Midbrain (tissue), 1 donor: ENCODE measurements around the gene ANO7.

Experiments used
- DNase-seq: peaks from one replicate; lab custom pipeline; 2025; lab: John Stamatoyannopoulos, UW

ANO7 gene

DNA sequence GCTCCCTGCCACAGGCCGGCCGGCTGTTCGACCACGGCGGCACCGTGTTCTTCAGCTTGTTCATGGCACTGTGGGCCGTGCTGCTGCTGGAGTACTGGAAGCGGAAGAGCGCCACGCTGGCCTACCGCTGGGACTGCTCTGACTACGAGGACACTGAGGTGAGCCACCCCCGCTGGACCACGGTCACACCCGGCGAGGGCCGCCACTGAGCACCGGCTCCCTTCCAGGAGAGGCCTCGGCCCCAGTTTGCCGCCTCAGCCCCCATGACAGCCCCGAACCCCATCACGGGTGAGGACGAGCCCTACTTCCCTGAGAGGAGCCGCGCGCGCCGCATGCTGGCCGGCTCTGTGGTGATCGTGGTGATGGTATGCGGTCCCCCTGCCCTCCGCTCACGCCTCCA is 20.8 kb downstream of the ANO7 start:
- DNase-seq: no peak

GRCh38 chr2:241211276-241211675 is 22.8 kb downstream of the ANO7 start:
- no peak for DNase-seq

DNA sequence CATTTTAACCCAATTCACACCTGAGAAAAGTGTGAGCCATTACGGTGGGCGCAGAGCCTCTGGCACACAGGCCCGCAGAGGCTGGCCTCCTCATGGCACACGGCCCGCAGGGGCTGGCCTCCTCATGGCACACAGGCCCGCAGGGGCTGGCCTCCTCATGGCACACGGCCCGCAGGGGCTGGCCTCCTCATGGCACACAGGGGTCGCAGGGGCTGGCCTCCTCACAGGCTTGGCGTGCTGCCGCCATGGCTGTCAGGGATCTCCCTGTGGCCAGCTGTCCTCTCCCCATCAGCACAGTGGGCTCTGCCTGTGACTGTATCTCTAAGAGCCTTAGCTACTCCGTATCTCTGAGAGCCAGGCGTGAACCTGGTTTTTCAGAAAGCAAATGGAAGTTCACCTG is 24.6 kb downstream of the ANO7 start:
- DNase-seq: no peak

GRCh38 chr2:241213567-241213966 is 25.1 kb downstream of the ANO7 start:
- DNase-seq: no peak

- DNase-seq: no peak
These were observed 25.7 kb downstream of the ANO7 start for GRCh38 chr2:241214209-241214608.

GRCh38 chr2:241214766-241215165 is 26.3 kb downstream of the ANO7 start:
- DNase-seq: no peak

- DNase-seq: no peak
These were observed 26.9 kb downstream of the ANO7 start for GRCh38 chr2:241215421-241215820.

GRCh38 chr2:241216211-241216761 is 27.8 kb downstream of the ANO7 start:
- no peak for DNase-seq

GRCh38 chr2:241217320-241218031 is 29.0 kb downstream of the ANO7 start:
- peak; percentile 60 for DNase-seq

DNA sequence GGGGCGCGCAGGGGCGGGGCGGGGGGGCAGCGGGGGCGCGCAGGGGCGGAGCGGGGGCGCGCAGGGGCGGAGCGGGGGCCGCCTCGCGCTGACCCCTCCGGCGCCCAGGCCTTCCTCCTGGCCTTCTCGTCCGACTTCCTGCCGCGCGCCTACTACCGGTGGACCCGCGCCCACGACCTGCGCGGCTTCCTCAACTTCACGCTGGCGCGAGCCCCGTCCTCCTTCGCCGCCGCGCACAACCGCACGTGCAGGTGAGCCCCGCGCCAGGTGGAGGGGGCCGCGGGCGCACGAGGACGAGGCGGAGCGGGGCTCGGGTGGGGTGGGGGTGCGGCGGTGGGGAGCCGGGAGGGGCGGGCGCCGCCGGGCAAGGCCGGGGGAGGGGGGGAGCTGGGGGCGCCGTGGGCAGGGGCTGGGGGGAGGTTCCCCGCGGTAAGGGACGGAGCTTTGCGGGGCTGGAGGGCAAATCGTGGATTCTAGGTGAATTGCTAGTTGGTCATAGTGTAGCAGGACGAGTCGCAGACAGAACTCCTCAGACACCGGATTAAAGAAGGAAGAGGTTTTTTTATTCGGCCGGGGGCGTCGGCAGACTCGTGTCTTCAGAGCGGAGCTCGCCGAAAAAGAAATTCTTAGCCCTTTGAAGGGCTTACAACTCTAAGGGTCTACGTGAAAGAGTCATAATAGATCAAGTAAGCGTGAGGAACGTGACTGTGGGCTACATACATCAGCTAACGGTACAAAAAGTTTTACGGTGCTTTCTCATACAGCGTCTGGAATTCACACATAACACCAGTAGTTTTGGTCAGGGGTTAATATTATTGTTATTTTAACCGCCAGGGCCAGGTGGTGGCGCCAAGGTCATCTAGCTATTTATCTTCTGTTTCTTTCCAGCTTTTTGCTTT is 29.9 kb downstream of the ANO7 start:
- DNase-seq: no peak

DNA sequence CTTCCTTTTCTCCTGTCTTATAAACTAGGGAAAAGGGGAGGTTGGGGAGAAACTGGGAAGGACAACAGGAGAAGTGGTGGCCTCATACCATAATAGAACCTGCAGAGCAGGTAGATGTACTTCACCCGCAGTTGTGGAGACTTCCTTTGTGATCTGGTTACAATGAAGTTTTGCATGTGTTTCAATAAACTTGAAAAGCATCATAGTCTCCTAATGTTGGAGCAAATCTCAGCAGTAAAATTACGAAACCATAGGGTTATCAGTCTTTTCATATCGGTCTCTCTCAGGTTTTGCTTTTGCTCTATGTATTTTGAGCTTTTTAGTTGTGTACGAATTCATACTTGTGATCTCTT is 30.5 kb downstream of the ANO7 start:
- DNase-seq: no peak

GRCh38 chr2:241219856-241220356 is 31.4 kb downstream of the ANO7 start:
- DNase-seq: no peak

GRCh38 chr2:241223211-241224017 is 34.9 kb downstream of the ANO7 start:
- no peak for DNase-seq

GRCh38 chr2:241224018-241224850 is 35.8 kb downstream of the ANO7 start:
- DNase-seq: peak; percentile 87

DNA sequence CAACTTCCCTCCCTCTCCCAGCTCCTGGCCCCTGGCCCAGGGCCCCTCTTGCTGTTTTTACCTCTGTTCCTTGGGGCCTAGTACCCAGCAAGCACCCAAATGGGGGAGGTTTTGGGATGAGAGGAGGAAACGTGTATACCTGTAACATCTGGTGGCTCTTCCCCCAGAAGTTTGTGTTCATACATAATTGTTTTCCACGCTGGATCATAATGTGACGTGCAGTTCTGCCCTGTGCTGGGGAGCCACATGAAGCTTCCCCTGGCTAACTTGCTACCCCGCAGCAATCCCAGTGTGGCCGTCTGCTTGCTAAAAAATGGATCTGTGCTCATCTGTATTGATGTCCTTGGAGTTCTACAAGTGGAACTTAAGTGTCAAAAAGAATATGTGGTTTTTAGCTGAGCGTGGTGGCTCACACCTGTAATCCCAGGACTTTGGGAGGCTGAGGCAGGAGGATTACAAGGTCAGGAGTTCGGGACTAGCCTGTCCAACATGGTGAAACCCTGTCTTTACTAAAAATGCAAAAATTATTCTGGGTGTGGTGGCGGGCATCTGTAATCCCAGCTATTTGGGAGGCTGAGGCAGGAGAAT is 36.5 kb downstream of the ANO7 start:
- no peak for DNase-seq

DNA sequence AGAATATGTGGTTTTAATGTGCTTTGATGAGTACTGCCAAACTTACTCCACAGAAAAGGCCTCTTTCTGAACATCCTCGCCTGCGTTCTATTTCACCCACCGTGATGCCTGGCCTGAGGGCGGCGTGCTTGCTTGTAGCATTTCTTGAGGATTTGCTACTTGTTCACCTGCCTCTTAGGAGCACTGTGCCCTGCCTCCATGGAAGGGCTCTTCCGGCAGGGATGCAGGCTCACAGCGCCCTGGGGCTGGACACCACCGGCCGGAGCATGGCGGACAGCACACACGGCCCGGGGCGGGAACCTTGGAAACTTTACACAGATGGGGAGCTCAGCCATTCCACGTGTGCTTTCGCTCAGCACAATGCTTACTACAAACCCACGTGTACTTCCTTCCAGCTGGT is 37.1 kb downstream of the ANO7 start:
- DNase-seq: no peak

DNA sequence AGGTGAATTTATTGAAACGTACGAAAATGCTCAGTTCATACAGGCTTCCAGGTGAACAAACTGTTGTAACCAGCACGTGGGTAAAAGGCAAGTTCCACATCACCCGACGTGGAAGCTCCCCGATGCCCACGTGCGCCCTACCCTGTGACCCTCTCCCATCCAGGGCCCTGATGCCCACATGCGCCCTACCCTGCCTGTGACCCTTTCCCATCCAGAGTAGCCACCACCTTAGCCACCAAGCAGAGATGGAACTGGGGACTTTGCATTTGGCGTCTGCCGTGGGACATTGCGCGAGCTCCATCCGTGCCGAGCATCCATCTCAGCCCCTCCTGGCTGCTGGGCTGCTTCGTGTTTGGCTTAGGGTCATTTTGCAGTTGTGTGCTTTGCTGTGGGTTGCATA is 37.5 kb downstream of the ANO7 start:
- no peak for DNase-seq

- no peak for DNase-seq
These were observed 38.5 kb downstream of the ANO7 start for GRCh38 chr2:241226723-241227572.

DNA sequence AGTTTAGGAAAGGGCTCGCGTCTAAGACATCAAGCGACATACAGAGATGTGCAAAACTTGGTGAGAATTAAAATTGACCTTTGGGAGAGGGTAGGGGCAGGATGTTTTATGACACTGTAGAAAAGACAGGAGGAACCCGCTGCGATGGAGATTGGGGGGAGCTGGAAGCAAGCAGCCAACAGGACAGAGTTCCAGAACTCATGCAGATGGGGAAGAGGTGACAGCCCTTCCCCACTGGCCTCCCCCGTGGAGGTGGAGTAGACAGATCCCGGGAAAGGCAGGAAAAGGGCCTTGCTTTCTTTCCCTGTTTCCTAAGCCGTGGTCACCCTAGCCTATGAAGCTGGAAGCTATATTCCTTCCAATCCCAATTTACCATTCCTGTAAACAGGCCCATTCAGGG is 39.1 kb downstream of the ANO7 start:
- DNase-seq: no peak
